Effector memory CD4-positive, alpha-beta T cell (primary cell): ENCODE data around the gene SETBP1.

Experiments used
- DNase-seq, 3 donors: peaks; one replicate each; pipeline ENCODE4 v3.0.0-alpha.2; 2020
- H3K27ac ChIP-seq: 2 replicates; pipeline ENCODE4 v1.7.0; 2013; ENCODE audit warnings: mild to moderate bottlenecking, low read length, moderate library complexity; ENCODE audit not compliant: insufficient read depth, poor library complexity, severe bottlenecking
- H3K27me3 ChIP-seq: replicated peaks from 2 replicates; pipeline ENCODE4 v1.7.0; 2013; ENCODE audit warnings: mild to moderate bottlenecking, low read length; ENCODE audit not compliant: insufficient read depth, control insufficient read depth, poor library complexity, severe bottlenecking
- H3K36me3 ChIP-seq: 2 replicates; pipeline ENCODE4 v1.7.0; 2013; ENCODE audit warnings: mild to moderate bottlenecking, low read length, moderate library complexity; ENCODE audit not compliant: control insufficient read depth, insufficient read depth
- H3K4me1 ChIP-seq: 2 replicates; pipeline ENCODE4 v1.7.0; 2013; ENCODE audit warnings: low read length, mild to moderate bottlenecking; ENCODE audit not compliant: control insufficient read depth, insufficient read depth, poor library complexity, severe bottlenecking
- H3K4me3 ChIP-seq: 2 replicates; pipeline ENCODE4 v1.7.0; 2013; ENCODE audit warnings: low read length, low read depth, mild to moderate bottlenecking; ENCODE audit not compliant: insufficient read depth, poor library complexity, severe bottlenecking
- H3K9me3 ChIP-seq: 2 replicates; pipeline ENCODE4 v1.7.0; 2013; ENCODE audit warnings: mild to moderate bottlenecking, low read length, moderate library complexity; ENCODE audit not compliant: control insufficient read depth

SETBP1 gene

DNA sequence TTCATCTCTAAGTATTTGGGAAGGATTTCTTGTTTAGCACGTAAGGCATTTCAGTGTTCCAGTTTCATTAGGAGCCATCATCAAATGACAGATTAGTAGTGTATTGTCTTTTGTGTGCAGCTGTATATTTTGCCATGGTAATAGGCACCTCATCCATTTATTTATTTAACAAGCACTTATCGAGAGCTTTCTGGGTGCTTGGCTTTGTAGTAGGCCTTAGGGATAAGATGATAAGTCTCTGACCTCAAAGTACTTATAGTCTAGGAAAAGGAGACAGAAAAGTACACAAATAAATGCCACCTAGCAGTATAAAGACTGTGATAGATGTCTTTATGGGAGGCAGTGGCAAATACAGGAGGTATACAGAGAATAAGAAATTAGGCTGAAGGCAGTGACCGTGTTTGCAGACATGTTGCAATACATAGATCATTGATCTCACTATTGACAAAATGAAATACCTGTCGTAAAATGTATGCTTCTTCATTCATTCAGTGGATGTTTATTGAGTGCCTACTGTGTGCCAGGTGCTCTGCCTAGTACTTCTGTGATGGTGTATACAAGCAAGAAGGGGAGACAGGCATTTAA lies 265.9 kb downstream of the SETBP1 start:
- Histone ChIP-seq H3K4me1 (no peaks in the 10 kb centered on the region), H3K9me3 (no peaks in the 10 kb centered on the region), H3K27me3 (no peaks in the 10 kb centered on the region), H3K4me3 (no peak overlapping the region), H3K36me3 (no peaks in the 10 kb centered on the region), H3K27ac (no peak overlapping the region)
- no peak for DNase-seq

GRCh38 chr18:44949967-44950366 lies 269.3 kb downstream of the SETBP1 start:
- no peak overlapping the region for H3K4me3 ChIP-seq
- H3K27me3 ChIP-seq = no peaks in the 10 kb centered on the region
- no peak for DNase-seq
- no peaks in the 10 kb centered on the region for H3K9me3 ChIP-seq
- H3K4me1 ChIP-seq = no peaks in the 10 kb centered on the region
- no peak overlapping the region for H3K27ac ChIP-seq
- no peaks in the 10 kb centered on the region for H3K36me3 ChIP-seq

DNA sequence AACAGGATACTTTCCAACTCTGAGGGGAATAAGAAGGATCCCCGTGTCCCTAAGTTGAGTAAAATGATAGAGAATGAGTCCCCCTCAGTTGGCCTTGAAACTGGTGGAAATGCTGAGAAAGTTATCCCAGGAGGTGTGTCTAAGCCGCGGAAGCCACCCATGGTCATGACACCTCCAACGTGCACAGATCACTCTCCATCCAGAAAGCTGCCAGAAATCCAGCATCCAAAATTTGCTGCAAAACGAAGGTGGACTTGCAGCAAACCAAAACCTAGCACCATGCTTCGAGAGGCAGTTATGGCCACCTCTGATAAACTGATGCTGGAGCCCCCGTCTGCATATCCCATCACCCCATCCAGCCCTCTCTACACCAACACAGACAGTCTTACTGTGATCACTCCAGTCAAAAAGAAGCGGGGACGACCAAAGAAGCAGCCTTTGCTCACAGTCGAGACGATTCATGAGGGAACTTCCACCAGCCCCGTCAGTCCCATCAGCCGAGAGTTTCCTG lies 270.1 kb downstream of the SETBP1 start:
- H3K36me3 ChIP-seq = no peaks in the 10 kb centered on the region
- H3K4me3 ChIP-seq = no peak overlapping the region
- no peaks in the 10 kb centered on the region for H3K27me3 ChIP-seq
- no peaks in the 10 kb centered on the region for H3K4me1 ChIP-seq
- H3K27ac ChIP-seq = no peak overlapping the region
- DNase-seq = no peak
- H3K9me3 ChIP-seq = no peaks in the 10 kb centered on the region

GRCh38 chr18:44951748-44952147 lies 271.1 kb downstream of the SETBP1 start:
- Histone ChIP-seq H3K9me3 (no peaks in the 10 kb centered on the region), H3K27me3 (no peaks in the 10 kb centered on the region), H3K27ac (no peak overlapping the region), H3K36me3 (no peaks in the 10 kb centered on the region), H3K4me1 (no peaks in the 10 kb centered on the region), H3K4me3 (no peak overlapping the region)
- no peak for DNase-seq

DNA sequence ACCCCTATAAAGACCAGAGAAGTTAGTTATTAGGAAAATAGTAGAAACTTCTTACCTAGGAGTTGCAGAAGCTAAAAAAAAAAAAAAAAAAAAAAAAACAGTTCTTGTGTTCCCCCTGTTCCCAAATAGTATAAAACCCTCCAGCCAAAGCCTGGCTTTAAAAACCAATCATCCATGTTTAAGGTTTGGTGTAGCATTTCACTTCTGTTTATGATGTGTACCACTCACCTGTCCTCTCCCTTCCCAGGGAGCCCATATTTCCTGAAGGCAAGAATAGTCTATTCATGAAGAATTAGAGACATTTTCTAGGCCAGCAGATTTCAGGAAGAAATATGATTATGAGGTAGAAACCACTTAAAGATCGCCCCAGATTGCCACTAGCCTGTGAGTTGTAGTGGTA lies 273.6 kb downstream of the SETBP1 start:
- no peak for DNase-seq
- Histone ChIP-seq H3K9me3 (no peaks in the 10 kb centered on the region), H3K36me3 (no peaks in the 10 kb centered on the region), H3K4me1 (no peaks in the 10 kb centered on the region), H3K4me3 (no peak overlapping the region), H3K27ac (no peak overlapping the region), H3K27me3 (no peaks in the 10 kb centered on the region)

- no peaks in the 10 kb centered on the region for H3K36me3 ChIP-seq
- no peaks in the 10 kb centered on the region for H3K9me3 ChIP-seq
- H3K27me3 ChIP-seq = no peaks in the 10 kb centered on the region
- no peak overlapping the region for H3K27ac ChIP-seq
- no peaks in the 10 kb centered on the region for H3K4me1 ChIP-seq
- DNase-seq = no peak
- H3K4me3 ChIP-seq = no peak overlapping the region
Observed at GRCh38 chr18:44955825-44956224, 275.1 kb downstream of the SETBP1 start.

GRCh38 chr18:44957025-44957424 lies 276.3 kb downstream of the SETBP1 start:
- H3K4me3 ChIP-seq = no peak overlapping the region
- no peaks in the 10 kb centered on the region for H3K36me3 ChIP-seq
- no peaks in the 10 kb centered on the region for H3K4me1 ChIP-seq
- no peaks in the 10 kb centered on the region for H3K9me3 ChIP-seq
- DNase-seq = no peak
- no peak overlapping the region for H3K27ac ChIP-seq
- H3K27me3 ChIP-seq = no peaks in the 10 kb centered on the region

DNA sequence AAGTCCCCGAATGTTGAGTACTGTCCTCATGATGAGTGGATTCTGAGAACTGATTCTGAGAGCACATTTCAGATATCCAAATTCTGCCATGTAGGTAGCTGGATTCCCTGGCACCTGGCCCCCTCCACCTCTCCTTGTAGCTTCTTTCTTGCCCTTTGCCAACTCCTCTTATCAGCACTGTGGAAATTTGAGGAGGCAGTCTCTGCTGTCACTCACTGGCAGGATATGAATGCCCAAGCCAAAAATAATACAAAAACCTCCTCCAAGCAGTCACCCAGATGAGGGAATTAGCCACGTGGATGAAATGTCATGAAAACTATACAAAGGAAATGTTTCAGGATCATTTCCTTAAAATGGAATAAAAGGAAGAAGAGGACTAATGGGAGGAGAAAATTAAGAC lies 276.8 kb downstream of the SETBP1 start:
- no peaks in the 10 kb centered on the region for H3K9me3 ChIP-seq
- no peak overlapping the region for H3K27ac ChIP-seq
- no peak for DNase-seq
- H3K27me3 ChIP-seq = no peaks in the 10 kb centered on the region
- H3K36me3 ChIP-seq = no peaks in the 10 kb centered on the region
- H3K4me1 ChIP-seq = no peaks in the 10 kb centered on the region
- no peak overlapping the region for H3K4me3 ChIP-seq

GRCh38 chr18:44958040-44958439 lies 277.4 kb downstream of the SETBP1 start:
- Histone ChIP-seq H3K36me3 (no peaks in the 10 kb centered on the region), H3K4me3 (no peak overlapping the region), H3K4me1 (no peaks in the 10 kb centered on the region), H3K9me3 (no peaks in the 10 kb centered on the region), H3K27ac (no peak overlapping the region), H3K27me3 (no peaks in the 10 kb centered on the region)
- no peak for DNase-seq

GRCh38 chr18:44958455-44958854 lies 277.8 kb downstream of the SETBP1 start:
- no peaks in the 10 kb centered on the region for H3K4me1 ChIP-seq
- no peaks in the 10 kb centered on the region for H3K36me3 ChIP-seq
- H3K9me3 ChIP-seq = no peaks in the 10 kb centered on the region
- no peak for DNase-seq
- H3K4me3 ChIP-seq = no peak overlapping the region
- H3K27ac ChIP-seq = no peak overlapping the region
- H3K27me3 ChIP-seq = no peaks in the 10 kb centered on the region
